RWPE1 (cell line): ENCODE measurements around the gene ZDHHC5.

Experiments used
- CTCF ChIA-PET: fragments of 350-600 bp; sonication (Branson Sonifier 250); formaldehyde crosslinking; extraction: SDS; loops from one replicate; lab custom pipeline; 2021; lab: Yijun Ruan, JAX
- POLR2A ChIA-PET: fragments of 400-600 bp; formaldehyde crosslinking; extraction: SDS; loops from one replicate; lab custom pipeline; 2020; ENCODE audit warnings: antibody characterized with exemption; ENCODE audit not compliant: low non-redundant PET; lab: Yijun Ruan, JAX
- DNase-seq: peaks from one replicate; pipeline ENCODE4 v3.0.0; 2012; ENCODE audit warnings: low spot score
- H3K27ac ChIP-seq: fragments of 450-650 bp; 2 replicates; pipeline ENCODE4 v1.5.1; 2017
- CTCF ChIP-seq: fragments of 450-650 bp; conservative IDR thresholded peaks from 2 replicates; pipeline ENCODE4 v1.5.1; 2017; ENCODE audit warnings: low read depth, mild to moderate bottlenecking

Gene ZDHHC5

GRCh38 chr11:57646799-57647303 lies 21.1 kb upstream of the ZDHHC5 start:
- no peak for DNase-seq
- no peak overlapping the region for H3K27ac ChIP-seq
- TF ChIP-seq CTCF = no peak
- ChIA-PET CTCF (interaction anchor here (0.5 to 1.1 kb wide), 4 partner anchors 19 to 189 kb away, joined by 3 to 4 read pairs (median 4); partner anchors contain the start of gene UBE2L6), POLR2A (no interaction called here)

DNA sequence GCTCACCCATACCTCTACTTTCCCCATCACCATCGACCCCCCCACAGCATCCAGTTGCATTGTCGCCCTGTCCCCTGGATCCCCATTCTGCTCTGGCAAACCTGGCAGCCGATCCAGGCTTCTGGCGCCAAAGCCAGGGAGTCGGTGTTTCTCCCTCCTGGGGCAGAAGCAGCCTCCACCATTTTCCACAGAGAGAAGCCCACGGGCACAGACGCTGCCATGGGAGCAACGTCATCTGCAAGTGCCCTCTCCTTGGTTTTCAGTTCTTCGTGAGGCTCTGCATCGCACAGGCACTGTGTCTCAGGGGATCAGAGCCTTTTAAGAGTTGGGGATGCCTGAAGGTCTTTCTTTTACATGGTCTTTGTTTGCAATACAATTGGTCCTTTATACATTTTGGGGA lies 20.5 kb upstream of the ZDHHC5 start:
- TF ChIP-seq CTCF = no peak
- ChIA-PET CTCF (interaction anchor here (0.5 to 1.5 kb wide), 4 partner anchors 18 to 188 kb away, joined by 3 to 6 read pairs (median 4); partner anchors contain the start of gene UBE2L6), POLR2A (no interaction called here)
- H3K27ac ChIP-seq = no peak overlapping the region
- DNase-seq = no peak

GRCh38 chr11:57647960-57648800 lies 19.7 kb upstream of the ZDHHC5 start:
- CTCF ChIA-PET = interaction anchor here (0.8 to 1.5 kb wide), 4 partner anchors 80 to 907 kb away, joined by 3 to 6 read pairs (median 4); partner anchors contain the start of gene UBE2L6
- POLR2A ChIA-PET = no interaction called here
- DNase-seq = no peak
- H3K27ac ChIP-seq = no peak overlapping the region
- no peak for TF ChIP-seq CTCF

- H3K27ac ChIP-seq = no peak overlapping the region
- DNase-seq = no peak
- ChIA-PET CTCF (interaction anchor here (0.8 to 1.5 kb wide), 4 partner anchors 81 to 906 kb away, joined by 3 to 6 read pairs (median 4); partner anchors contain the start of gene UBE2L6), POLR2A (no interaction called here)
- TF ChIP-seq CTCF = no peak
These were observed 18.8 kb upstream of the ZDHHC5 start for GRCh38 chr11:57648801-57649735.

DNA sequence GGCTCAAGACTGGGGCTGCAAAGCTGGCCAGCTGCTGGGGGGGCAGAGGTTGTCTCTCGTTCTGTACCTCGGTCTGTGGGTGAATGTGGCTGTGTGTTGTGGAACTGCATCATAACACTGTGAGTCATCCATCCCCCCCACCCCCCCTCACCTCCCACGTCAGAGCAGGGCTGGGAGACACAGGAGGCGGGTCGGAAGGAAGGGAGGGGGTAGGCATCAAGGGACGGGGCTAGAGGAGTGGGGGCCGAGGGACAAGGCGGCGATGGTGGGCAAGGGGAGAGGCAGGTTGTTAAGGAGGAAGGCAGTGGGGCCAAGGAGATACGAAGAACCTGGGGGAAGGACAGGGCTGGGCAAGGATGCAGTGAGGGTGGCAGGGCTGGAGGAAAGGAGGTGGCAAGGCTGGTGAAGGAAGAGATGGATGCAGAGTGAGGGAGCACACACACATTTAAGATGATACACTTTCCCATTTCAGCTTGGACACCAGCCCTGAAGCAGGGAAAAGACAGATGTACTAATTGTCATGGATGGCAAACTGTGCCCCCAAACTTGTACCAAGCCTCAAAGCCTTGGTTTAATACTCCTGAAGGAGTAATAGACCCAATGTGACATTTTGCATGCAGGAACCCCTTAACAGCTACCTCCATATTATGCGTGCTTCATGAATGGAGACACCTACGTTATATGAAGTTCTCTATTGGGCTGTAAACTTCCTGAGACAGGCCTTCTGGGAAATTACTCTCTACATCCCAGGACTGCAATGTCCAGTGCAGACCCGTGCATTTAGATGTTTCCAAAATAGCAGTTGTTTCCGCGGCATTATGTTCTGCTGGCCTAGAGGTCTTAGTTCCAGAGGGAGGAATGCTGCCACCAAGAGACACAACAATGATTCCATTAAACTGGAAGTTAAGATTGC lies 17.8 kb upstream of the ZDHHC5 start, which contains the start of gene YPEL4:
TSS of gene YPEL4 (minus strand) at position 87 of the 913 bp plus-strand sequence. CDS start 2,805 bp downstream, outside the sequence.
- no peak within 1 kb of the TSS for H3K27ac ChIP-seq
- CTCF ChIA-PET = no interaction called here
- TF ChIP-seq CTCF = no peak
- POLR2A ChIA-PET = no interaction called here
- DNase-seq = peak; percentile 85
